Tibial nerve (tissue), 4 donors: Measurements from ENCODE around the gene ATP5MG. TPM values are rescaled to one million over a fixed set of nuclear protein-coding genes. Genes with fewer than 3 reads are reported as not detected.
A peak's percentile ranks its signal among the peaks of the same experiment; 100 is the strongest.

ENCODE experiments used
- DNase-seq, 2 donors: peaks; one replicate each; pipeline ENCODE4 v3.0.0-alpha.2; 2019; ENCODE audit warnings: low spot score in 2 of 2
- H3K27ac ChIP-seq, 4 donors: fragments of 200-600 bp; sonication (generic) in 3 of 4; one replicate each; pipeline ENCODE4 v1.5.1; 2017 to 2019; ENCODE audit warnings: mild to moderate bottlenecking in 1 of 4
- H3K27me3 ChIP-seq, 2 donors: fragments of 200-600 bp; sonication (generic) in 1 of 2; one replicate each; pipeline versions ENCODE4 v1.5.1 to v1.6.0; 2017 to 2019
- H3K36me3 ChIP-seq, 3 donors: fragments of 200-600 bp; sonication (generic); one replicate each; pipeline ENCODE4 v1.5.1; 2018 to 2019
- H3K4me1 ChIP-seq, 4 donors: fragments of 200-600 bp; sonication (generic) in 3 of 4; one replicate each; pipeline ENCODE4 v1.5.1; 2017 to 2019
- H3K4me3 ChIP-seq, 4 donors: fragments of 200-600 bp; sonication (generic) in 3 of 4; one replicate each; pipeline ENCODE4 v1.5.1; 2017 to 2019; ENCODE audit warnings: mild to moderate bottlenecking in 1 of 4, moderate library complexity in 1 of 4
- H3K9me3 ChIP-seq, 4 donors: fragments of 200-600 bp; sonication (generic) in 3 of 4; one replicate each; pipeline ENCODE4 v1.5.1; 2017 to 2019
- EP300 ChIP-seq, 2 donors: sonication (generic); formaldehyde crosslinking; IDR thresholded peaks; one replicate each; pipeline ENCODE4 v1.6.1; 2017; ENCODE audit warnings: antibody characterized with exemption in 2 of 2, mild to moderate bottlenecking in 1 of 2
- POLR2A ChIP-seq, 2 donors: fragments of 450-650 bp; IDR thresholded peaks; one replicate each; pipeline ENCODE4 v1.6.1; 2017; ENCODE audit warnings: antibody characterized with exemption in 2 of 2, mild to moderate bottlenecking in 2 of 2, moderate library complexity in 2 of 2
- WGBS, 2 donors: methylation state at CpG; one replicate each; pipeline ENCODE4 v1.1.5; 2018; 5-methylcytosine and 5-hydroxymethylcytosine counted together
- total RNA-seq, 4 donors: library from RNA; depleted of rRNA; stranded (reverse); fragments of >200 nt; gene quantifications; one replicate each; pipeline ENCODE4 v1.1.0, GENCODE V29; 2016
- TF ChIP-seq, protein P1 (sequence below), 5 experiments: fragments of 200-600 bp in 3 of 5; fragments of 450-650 bp in 2 of 5; sonication (generic) in 3 of 5; IDR thresholded peaks; one replicate each; pipeline ENCODE4 v1.5.1; 2016 to 2019; ENCODE audit warnings: antibody characterized with exemption in 5 of 5, mild to moderate bottlenecking in 3 of 5, moderate library complexity in 2 of 5

Gene ATP5MG, protein sequence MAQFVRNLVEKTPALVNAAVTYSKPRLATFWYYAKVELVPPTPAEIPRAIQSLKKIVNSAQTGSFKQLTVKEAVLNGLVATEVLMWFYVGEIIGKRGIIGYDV
- total RNA-seq, result 10 to 100 TPM; 22.4 to 51.5 (median 34.4) TPM

DNA sequence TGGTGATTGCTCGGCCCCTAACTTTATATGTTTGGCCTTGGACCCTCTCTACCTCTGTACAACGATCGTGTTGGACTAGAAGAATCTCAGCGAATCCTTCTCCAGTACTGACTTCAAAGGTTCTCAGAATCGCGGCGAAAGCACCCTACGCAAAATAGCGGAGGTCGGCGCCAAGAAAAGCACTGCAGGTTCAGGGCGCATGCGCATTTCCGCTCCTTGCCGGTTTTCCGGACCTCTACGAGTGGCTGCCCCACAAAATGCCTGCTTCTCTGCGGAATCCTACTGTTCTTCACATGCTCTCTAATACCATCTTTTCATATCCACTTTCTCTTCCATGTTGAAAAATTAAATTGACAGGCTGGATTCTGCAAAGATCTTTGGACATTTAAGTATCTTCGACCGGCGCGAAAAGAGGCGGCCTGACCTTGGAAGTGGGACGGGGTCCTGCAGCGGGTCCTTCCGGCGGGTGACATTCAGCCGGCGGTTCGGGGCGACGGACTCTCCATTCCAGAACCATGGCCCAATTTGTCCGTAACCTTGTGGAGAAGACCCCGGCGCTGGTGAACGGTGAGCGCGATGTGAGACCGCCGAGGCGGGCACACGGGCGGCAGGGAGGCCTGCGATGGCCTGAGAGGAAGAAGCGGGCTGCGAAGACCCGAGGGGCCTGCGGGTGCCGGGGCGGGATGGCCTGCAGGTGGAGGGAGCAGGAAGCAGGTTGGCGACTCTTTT, at the start of gene ATP5MG:
TSS of gene ATP5MG (plus strand) at position 456 of the 729 bp plus-strand sequence. CDS start at position 516, 60 bp downstream.
- WGBS, 2 donors, result 0% methylated on average over 51 of the region's 51 CpGs
- Histone ChIP-seq H3K27ac (peak within 1 kb of the TSS; percentile 61 to 89 (median 83)), H3K4me3 (peak within 1 kb of the TSS; percentile 88 to 92 (median 90)), H3K36me3 (peaks cover 0 to 27% (median 0%) of the 10 kb centered on the region in 3 donors), H3K27me3 (no peaks in the 10 kb centered on the region), H3K4me1 (peaks cover 0 to 48% (median 12%) of the 10 kb centered on the region in 4 donors), H3K9me3 (no peaks in the 10 kb centered on the region)
- TF ChIP-seq EP300 (IDR thresholded peaks at IDR 0.05) (peak; percentile 35 to 74), POLR2A (IDR thresholded peaks at IDR 0.05) (peak in 1 of 2 donors; percentile 15)
- TF ChIP-seq, protein P1, sequence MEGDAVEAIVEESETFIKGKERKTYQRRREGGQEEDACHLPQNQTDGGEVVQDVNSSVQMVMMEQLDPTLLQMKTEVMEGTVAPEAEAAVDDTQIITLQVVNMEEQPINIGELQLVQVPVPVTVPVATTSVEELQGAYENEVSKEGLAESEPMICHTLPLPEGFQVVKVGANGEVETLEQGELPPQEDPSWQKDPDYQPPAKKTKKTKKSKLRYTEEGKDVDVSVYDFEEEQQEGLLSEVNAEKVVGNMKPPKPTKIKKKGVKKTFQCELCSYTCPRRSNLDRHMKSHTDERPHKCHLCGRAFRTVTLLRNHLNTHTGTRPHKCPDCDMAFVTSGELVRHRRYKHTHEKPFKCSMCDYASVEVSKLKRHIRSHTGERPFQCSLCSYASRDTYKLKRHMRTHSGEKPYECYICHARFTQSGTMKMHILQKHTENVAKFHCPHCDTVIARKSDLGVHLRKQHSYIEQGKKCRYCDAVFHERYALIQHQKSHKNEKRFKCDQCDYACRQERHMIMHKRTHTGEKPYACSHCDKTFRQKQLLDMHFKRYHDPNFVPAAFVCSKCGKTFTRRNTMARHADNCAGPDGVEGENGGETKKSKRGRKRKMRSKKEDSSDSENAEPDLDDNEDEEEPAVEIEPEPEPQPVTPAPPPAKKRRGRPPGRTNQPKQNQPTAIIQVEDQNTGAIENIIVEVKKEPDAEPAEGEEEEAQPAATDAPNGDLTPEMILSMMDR (IDR thresholded peaks at IDR 0.05), result no peak
- peak; percentile 63 to 80 for DNase-seq

DNA sequence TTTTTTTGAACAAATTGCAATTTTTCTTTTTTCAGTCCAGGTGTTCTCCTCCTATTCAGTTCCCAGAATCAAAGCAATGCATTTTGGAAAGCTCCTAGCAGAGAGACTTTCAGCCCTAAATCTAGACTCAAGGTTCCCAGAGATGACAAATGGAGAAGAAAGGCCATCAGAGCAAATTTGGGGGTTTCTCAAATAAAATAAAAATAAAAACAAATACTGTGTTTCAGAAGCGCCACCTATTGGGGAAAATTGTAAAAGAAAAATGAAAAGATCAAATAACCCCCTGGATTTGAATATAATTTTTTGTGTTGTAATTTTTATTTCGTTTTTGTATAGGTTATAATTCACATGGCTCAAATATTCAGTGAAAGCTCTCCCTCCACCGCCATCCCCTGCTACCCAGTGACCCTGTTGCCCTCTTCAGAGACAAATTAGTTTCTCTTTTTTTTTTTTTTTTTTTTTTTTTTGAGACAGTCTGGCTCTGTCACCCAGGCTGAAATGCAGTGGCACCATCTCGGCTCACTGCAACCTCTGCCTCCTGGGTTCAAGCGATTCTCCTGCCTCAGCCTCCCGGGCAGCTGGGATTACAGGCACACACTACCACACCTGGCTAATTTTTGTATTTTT, 48.2 kb upstream of the ATP5MG start:
- no peak for DNase-seq
- Histone ChIP-seq H3K9me3 (no peaks in the 10 kb centered on the region), H3K36me3 (no peaks in the 10 kb centered on the region), H3K27ac (no peak overlapping the region), H3K4me3 (no peak overlapping the region), H3K4me1 (no peaks in the 10 kb centered on the region), H3K27me3 (peaks cover 0 to 2% of the 10 kb centered on the region in 2 donors)
- 9 to 12% methylated on average over 6 of the region's 6 CpGs for WGBS, 2 donors
- TF ChIP-seq, protein P1 (IDR thresholded peaks at IDR 0.05), result peak; percentile 28 to 64 (median 49)
- TF ChIP-seq POLR2A (IDR thresholded peaks at IDR 0.05) (no peak), EP300 (IDR thresholded peaks at IDR 0.05) (no peak)

DNA sequence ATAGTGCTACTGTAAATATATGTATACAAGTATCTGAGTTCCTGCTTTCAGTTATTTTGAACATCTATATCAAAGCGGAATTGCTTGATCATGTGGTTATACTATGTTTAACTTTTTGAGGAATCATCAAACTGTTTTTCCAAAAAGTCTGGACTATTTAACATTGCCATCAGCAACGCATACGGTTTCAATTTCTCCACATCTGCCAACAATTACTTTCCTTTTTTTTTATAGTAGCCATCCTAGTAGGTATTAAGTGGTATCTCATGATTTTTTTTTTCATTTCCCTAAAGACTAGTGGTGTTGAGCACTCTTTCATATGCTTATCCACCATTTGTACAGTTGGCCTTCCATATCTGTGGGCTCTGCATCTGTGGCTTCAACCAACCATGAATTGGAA, 43.3 kb upstream of the ATP5MG start:
- TF ChIP-seq, protein P1 (IDR thresholded peaks at IDR 0.05), result no peak
- no peak for TF ChIP-seq EP300 (IDR thresholded peaks at IDR 0.05)
- no peak for TF ChIP-seq POLR2A (IDR thresholded peaks at IDR 0.05)
- H3K27ac ChIP-seq, result no peak overlapping the region
- H3K4me3 ChIP-seq, result no peak overlapping the region
- no peaks in the 10 kb centered on the region for H3K27me3 ChIP-seq
- H3K9me3 ChIP-seq, result no peaks in the 10 kb centered on the region
- H3K4me1 ChIP-seq, result peaks cover 0 to 34% (median 9%) of the 10 kb centered on the region in 4 donors
- WGBS, 2 donors, result 57% methylated on average over 3 of the region's 3 CpGs
- H3K36me3 ChIP-seq, result no peaks in the 10 kb centered on the region
- no peak for DNase-seq

DNA sequence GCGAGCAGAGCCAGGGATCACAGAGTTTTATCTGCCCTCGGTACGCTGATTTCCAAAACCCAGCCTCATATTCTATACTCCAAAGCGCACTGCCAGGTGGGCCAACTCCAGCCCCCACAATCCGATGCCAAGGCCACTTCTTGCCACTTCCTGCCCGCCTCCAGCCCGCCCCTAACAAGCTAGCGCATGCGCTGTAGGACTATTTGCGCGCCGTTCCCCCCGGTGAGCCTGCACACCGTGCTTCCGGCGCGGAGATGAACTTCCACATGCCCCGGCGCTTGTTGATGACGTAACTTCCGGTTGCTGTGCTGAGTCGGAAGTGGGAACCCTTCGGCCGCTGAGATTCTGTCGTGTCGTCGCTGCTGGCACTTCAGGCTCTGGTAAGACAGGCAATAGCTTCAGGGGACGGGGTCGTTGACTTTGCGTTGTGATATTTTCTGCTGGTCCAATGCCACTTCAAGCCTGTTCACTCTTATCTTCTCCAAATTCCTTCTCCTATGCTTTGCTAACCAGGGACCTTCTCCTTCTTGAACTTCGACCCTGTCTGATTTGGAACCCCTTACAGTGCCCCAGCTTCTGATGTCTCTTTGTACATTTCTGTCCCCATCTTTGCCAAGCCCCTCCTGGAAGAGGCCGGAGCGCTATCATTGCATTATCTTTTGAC, 42.0 kb upstream of the ATP5MG start, which contains the start of gene UBE4A:
TSS of gene UBE4A (plus strand) at position 306 of the 664 bp plus-strand sequence. CDS start 5,481 bp downstream, outside the sequence.
- Histone ChIP-seq H3K4me3 (peak within 1 kb of the TSS; percentile 59 to 90 (median 64)), H3K27ac (peak within 1 kb of the TSS in 3 of 4 donors; percentile 51 to 78 (median 75)), H3K4me1 (peaks cover 0 to 38% (median 9%) of the 10 kb centered on the region in 4 donors), H3K36me3 (no peaks in the 10 kb centered on the region), H3K27me3 (no peaks in the 10 kb centered on the region), H3K9me3 (no peaks in the 10 kb centered on the region)
- DNase-seq, result peak; percentile 95 to 99
- WGBS, 2 donors, result 3 to 6% methylated on average over 32 to 33 of the region's 33 CpGs
- TF ChIP-seq, protein P1 (IDR thresholded peaks at IDR 0.05), result peak in 1 of 5 experiments; percentile 34
- TF ChIP-seq EP300 (IDR thresholded peaks at IDR 0.05), result peak; percentile 81 to 95
- TF ChIP-seq POLR2A (IDR thresholded peaks at IDR 0.05), result peak; percentile 19 to 50
